Muscle of arm (tissue), 12 donors: ENCODE measurements around the gene HSPA9. TPM values are rescaled to one million over a fixed set of nuclear protein-coding genes. Genes with fewer than 3 reads are reported as not detected.
"Not testable (repeated sequence)": the region's sequence is repeated elsewhere in the genome, so short reads cannot be mapped to it uniquely, and the experiment has no call there.

ENCODE experiments used
- DNase-seq: peaks from one replicate; pipeline ENCODE4 v3.0.0-alpha.2; 2013
- polyA plus RNA-seq, 12 donors: library from polyadenylated mRNA; unstranded; fragments of 120-200 nt; gene quantifications; one replicate each; pipeline ENCODE4 v1.2.1, GENCODE V29; 2013; ENCODE audit not compliant: insufficient read length in 12 of 12

The HSPA9 gene
- polyA plus RNA-seq, 12 donors: 126 to 225 (median 161) TPM; not detected in 1

- DNase-seq: no peak
These were observed 38.4 kb downstream of the HSPA9 start for GRCh38 chr5:138536665-138537315.

- no peak for DNase-seq
These were observed 39.0 kb downstream of the HSPA9 start for GRCh38 chr5:138536215-138536614.

- no peak for DNase-seq
These were observed 40.9 kb downstream of the HSPA9 start for GRCh38 chr5:138533973-138534941.

GRCh38 chr5:138529812-138530211 lies 45.4 kb downstream of the HSPA9 start:
- DNase-seq: no peak

GRCh38 chr5:138528744-138529469 lies 46.3 kb downstream of the HSPA9 start:
- no peak for DNase-seq

GRCh38 chr5:138528208-138528607 lies 47.0 kb downstream of the HSPA9 start:
- no peak for DNase-seq

- no peak for DNase-seq
These were observed 48.0 kb downstream of the HSPA9 start for GRCh38 chr5:138527170-138527569.

- DNase-seq: no peak
These were observed 51.8 kb downstream of the HSPA9 start for GRCh38 chr5:138523406-138523805.

- no peak for DNase-seq
These were observed 54.2 kb downstream of the HSPA9 start for GRCh38 chr5:138520971-138521370.

GRCh38 chr5:138517437-138517836 lies 57.8 kb downstream of the HSPA9 start:
- no peak for DNase-seq

- no peak for DNase-seq
These were observed 59.5 kb downstream of the HSPA9 start for GRCh38 chr5:138515556-138516245.

- DNase-seq: no peak
These were observed 61.2 kb downstream of the HSPA9 start for GRCh38 chr5:138514021-138514420.

- DNase-seq: no peak
These were observed 66.2 kb downstream of the HSPA9 start for GRCh38 chr5:138508958-138509357.

- not testable (repeated sequence) for DNase-seq
These were observed 67.7 kb downstream of the HSPA9 start for GRCh38 chr5:138507485-138507884.

GRCh38 chr5:138506370-138507306 lies 68.6 kb downstream of the HSPA9 start:
- no peak for DNase-seq

GRCh38 chr5:138504799-138505198 lies 70.4 kb downstream of the HSPA9 start:
- DNase-seq: no peak
